Amniotic epithelial cell (primary cell): ENCODE data around the gene TRIM26.
A peak's percentile ranks its signal among the peaks of the same experiment; 100 is the strongest.
"Not testable (repeated sequence)": the region's sequence is repeated elsewhere in the genome, so short reads cannot be mapped to it uniquely, and the experiment has no call there.

ENCODE experiments used
- DNase-seq: peaks from one replicate; pipeline ENCODE4 v3.0.0-alpha.2; 2010; ENCODE audit warnings: low read depth

The TRIM26 gene

GRCh38 chr6:30171677-30172471 lies 41.3 kb downstream of the TRIM26 start:
- DNase-seq, result peak; percentile 31

- peak; percentile 49 for DNase-seq
Measured at GRCh38 chr6:30169658-30170614, 43.3 kb downstream of the TRIM26 start.

DNA sequence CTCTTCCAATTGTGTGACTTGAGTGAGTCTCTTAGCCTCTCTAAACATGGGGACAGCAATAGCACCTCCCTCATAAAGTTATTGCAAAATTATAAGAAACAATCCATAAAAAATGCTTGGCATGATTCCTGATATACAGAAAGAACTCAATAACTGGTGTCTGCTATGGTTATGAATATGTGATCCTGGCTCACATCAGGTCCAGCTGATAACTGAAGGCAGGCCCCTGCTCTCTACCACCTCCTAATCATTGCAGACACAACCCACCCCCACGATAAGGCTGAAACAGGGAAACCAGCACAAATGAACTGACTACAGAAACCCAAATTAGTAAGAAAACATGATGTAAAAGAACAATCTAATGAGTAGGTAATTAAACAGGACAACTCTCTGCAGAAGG lies 44.5 kb downstream of the TRIM26 start:
- no peak for DNase-seq

GRCh38 chr6:30167101-30167500 lies 46.1 kb downstream of the TRIM26 start:
- no peak for DNase-seq

GRCh38 chr6:30165238-30165637 lies 48.0 kb downstream of the TRIM26 start:
- not testable (repeated sequence) for DNase-seq

DNA sequence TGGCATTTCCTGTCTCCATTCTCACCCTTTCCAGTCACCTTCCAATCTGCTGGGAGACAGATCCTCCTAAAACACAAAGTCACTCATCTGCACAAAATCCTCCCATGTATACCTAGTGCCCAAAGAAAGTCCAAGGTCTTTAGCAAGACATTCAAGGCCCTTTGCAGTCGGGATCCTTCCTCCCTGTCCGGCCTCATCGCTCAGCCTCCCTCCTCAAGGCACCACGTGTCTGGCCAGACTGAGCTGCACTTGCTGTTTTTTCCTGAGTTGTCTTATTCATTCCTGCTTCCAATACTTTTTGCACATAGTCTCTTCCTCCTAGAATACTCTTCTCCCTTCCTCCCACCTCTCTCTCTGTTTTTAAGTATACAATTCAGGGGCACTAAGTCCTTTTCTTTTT lies 48.5 kb downstream of the TRIM26 start:
- no peak for DNase-seq

DNA sequence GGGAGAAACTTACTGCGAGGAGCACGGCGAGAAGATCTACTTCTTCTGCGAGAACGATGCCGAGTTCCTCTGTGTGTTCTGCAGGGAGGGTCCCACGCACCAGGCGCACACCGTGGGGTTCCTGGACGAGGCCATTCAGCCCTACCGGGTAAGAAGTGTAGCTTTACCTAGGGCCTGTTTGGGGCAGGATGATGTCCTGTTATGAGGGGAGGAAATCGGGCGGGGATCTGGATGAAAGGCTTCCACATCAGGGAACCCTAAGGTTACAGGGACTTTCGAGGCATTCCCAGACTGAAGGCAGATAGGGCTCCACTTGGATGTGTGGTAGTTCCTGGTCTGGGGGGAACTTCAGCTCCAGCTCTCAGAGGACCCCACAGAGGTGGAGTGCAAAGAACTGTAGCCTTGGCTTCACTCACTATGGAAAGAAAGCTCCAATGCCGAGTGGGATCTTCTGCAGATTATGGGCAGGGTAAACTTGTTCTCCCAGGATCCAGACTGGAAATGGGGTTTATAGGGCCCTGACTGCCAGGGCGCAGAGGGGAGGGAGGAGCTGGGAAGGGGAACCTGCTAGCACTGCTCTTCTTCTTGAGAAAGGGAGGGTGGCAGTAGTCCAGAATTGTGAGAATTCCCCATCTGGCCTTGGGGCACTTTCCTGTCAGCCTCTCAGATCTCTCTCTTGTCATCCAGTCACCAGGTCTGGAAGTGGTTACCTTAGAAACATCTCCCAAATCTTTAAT lies 49.1 kb downstream of the TRIM26 start:
- no peak for DNase-seq

- DNase-seq, result no peak
Measured at GRCh38 chr6:30163090-30163917, 49.9 kb downstream of the TRIM26 start, which contains the start of gene TRIM15. TRIM15 (plus strand) TSS chr6:30163546; CDS start chr6:30163685, 139 bp downstream.

DNA sequence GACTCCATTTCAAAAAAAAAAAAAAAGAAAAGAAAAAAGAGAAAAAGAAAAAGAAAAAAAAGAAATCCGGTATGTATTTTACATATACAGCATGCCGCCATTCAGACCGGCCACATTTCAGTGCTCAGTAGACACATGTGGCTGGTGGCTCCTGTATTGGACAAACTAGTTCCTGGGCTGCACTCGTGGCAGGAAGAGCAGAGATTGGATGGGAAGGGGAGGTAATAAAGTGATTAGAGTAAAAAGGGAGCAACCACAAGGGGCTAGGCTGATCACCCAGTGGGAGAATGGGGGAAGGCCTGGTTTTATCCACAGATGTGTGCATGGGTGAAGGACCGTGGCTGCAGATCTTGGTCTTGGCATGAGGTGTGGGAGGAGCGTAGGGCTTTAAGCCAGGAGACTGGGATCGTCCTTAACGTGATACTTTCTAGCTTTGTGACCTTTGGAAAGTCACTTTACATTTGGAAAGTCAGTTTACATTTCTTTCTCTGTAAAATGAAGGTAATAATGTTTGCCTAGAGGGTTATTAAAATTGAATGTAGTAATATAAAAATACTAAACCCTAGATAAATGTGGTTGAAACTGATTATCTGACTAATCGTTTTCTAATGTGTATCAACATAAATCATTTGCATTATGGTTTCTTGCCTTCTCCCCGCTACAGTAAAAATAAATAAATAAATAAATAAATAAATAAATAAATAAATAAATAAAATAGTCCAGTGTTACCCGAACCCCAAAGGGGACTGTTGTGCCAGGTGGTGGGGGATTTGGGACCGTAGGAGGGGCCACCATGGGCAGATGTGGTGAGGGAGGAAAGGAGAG lies 50.7 kb downstream of the TRIM26 start:
- no peak for DNase-seq

GRCh38 chr6:30160785-30161531 lies 52.2 kb downstream of the TRIM26 start, which contains the start of gene TRIM10:
TRIM10 (minus strand) TSS chr6:30161211; CDS start chr6:30160858, 353 bp downstream.
- DNase-seq, result no peak

DNA sequence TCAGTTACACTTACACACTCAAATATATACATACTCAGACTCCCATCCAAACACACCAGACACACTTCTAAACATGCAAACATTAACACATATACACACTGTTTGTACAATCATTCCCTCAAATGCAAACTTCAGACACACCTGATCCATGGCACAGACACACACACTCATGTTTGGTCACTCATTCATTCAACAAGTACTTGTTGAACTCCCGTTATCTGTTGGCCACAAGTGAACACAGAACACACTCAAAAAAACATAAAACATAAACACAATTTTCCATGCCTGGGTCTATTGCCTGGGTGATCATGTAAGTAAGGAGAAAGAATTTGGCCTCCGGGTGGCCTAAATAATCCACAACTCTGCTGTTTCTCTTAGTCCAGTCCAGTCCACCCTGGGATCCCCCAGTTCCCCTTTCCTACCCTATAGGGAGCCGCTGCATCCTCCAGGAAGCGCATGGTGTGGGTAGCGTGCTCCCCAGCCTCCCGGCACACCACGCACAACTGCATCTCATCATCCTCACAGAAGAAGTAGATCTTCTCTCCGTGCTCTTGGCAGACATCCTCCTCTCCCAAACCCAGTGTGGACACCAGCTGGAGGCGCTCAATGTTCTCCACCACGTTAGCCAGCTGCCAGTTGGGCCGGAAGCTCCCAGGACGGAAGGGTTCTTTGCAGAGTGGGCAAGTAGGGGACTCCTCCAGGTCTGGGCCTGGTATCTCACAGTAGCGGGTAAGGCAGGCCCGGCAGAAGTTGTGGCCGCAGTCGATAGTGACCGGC lies 53.0 kb downstream of the TRIM26 start:
- no peak for DNase-seq

GRCh38 chr6:30158475-30159040 lies 54.6 kb downstream of the TRIM26 start:
- DNase-seq, result no peak

DNA sequence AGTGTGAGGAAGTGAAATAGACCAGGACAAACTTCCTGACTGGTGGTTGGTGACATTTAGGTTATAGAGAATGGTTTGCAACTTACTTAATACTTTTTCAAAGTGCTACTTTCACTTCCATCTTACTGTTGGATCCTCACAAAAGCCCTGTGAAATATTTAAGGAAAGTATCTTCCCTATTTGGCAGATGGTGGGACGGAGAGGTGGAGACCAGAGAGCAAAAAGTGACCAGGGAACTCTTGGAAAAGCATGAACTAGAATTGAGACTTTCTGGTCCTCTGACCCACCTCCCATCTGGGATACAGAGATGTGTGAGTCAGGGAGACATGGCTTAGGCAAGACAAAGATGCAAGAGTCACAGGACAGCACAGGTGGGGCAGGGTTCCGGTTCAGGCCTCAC lies 55.2 kb downstream of the TRIM26 start:
- no peak for DNase-seq

DNA sequence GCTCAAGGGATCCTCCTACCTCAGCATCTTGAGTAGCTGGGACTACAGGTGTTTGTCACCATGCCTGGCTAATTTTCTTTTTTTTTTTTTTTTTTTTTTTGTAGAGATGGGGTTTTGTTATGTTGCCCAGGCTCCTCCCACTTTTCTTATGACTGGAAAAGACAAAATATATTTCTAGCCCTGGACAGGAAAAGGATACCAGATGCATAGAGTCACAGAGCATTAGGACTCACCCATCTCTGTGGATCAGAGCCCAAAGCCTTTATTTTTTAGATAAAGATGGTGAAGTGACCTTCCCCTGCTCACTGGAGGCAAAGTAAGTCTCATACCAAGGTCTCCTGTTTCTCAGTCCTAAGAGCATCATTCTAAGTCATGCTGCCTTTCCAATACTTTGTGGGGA lies 55.6 kb downstream of the TRIM26 start:
- no peak for DNase-seq

GRCh38 chr6:30156774-30157173 lies 56.4 kb downstream of the TRIM26 start:
- DNase-seq, result no peak

DNA sequence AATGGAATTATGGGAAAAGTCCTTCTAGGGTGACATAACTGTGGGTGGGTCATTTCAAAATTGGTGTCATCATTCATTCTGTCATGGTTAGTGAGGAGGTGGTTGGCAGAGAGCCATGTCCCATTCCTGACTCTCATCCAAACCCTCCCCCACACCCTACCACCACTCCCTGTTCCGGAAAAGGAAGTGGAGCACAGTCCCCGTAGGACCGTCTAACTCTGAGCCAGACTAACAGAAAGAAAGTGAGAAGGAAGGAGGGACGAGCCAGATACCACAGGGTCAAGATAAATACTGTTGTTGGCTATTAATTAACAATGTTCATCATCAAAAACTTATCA lies 57.0 kb downstream of the TRIM26 start:
- DNase-seq, result peak; percentile 34

DNA sequence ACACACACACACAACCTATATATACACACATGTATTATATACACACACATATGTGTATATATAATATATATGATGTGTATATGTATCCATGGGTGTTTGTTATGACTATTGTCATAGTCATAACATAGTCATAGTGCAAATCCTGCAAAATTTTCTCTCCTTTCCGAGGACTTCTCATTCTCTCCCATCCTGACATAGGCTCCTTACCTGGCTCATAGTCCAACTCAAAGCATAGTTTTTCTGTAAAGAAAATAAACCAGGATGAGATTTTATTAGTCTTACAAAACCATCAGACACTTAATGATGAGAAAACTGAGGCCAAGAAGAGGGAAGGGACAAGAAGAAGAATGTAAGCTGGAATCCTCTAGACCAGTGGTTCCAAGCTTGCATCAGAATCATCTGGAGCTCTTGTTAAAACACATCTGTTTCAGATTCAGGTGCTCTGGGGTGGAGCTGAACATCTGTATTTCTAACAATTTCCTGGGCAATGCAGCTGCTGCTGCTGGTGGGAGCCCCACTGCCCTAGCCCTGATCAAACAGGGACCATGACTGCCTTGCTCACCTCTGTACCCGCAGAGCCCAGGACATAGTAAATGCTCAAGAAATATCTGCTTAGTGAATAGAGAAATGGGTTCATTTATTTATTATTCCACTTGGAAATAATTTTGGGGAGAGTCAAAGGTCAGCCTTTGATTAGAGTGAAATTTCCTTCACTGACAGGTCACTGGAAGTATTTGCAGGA lies 57.5 kb downstream of the TRIM26 start:
- DNase-seq, result no peak
